ENCODE measurements around the gene MSRB1. TPM values are rescaled to one million over a fixed set of nuclear protein-coding genes. Genes with fewer than 3 reads are reported as not detected.

Gene MSRB1
- total and polyA plus RNA-seq, 2 of the 8 experiments (the other 6 are each of a cell fraction or from before 2014, with no cell fraction given) = 28.2 to 51.4 TPM

GRCh38 chr16:1936945-1937479, 6.0 kb downstream of the MSRB1 start:
- 92% methylated on average over 11 of the region's 11 CpGs; no CpG with 5 or more reads in 1 of the 2 experiments for WGBS, 2 experiments (ENCODE audit: extremely low coverage in 1 of 2, insufficient coverage in 1 of 2, insufficient read length in 1 of 2, insufficient replicate concordance in 2 of 2, low coverage in 1 of 2, low lambda C conversion rate in 2 of 2, missing lambda C conversion rate in 1 of 2)
- Histone ChIP-seq H4K8ac (ENCODE audit: extremely low read depth, insufficient read depth, low read length) (no peak overlapping the region), H2BK15ac (ENCODE audit: low read length) (no peak overlapping the region), H3K23me2 (ENCODE audit: low read depth, low read length) (no peaks in the 10 kb centered on the region), H3K27me3 (replicated peaks in 1 of 4; ENCODE audit: control insufficient read depth in 3 of 4, extremely low read depth in 1 of 4, insufficient read depth in 3 of 4, low read length in 3 of 4) (no peaks in the 10 kb centered on the region), H3K4me2 (ENCODE audit: insufficient read depth in 1 of 2, low read depth in 2 of 2, low read length in 2 of 2) (no peak overlapping the region), H4K20me1 (replicated peaks in 1 of 2; ENCODE audit: control insufficient read depth in 1 of 2, insufficient read depth in 2 of 2, low read length in 2 of 2) (peaks cover 0 to 4% of the 10 kb centered on the region in 2 experiments), H4K5ac (ENCODE audit: insufficient read length, low read depth, low read length) (no peak overlapping the region), H3K18ac (ENCODE audit: extremely low read depth, low read length) (no peak overlapping the region), H3K4me1 (replicated peaks in 1 of 4; ENCODE audit: control insufficient read depth in 3 of 4, insufficient read depth in 4 of 4, low read length in 3 of 4) (peaks cover 0 to 5% (median 3%) of the 10 kb centered on the region in 4 experiments; a peak in 4 of 7 replicates), H2BK12ac (ENCODE audit: low read depth, low read length) (no peak overlapping the region), H3K79me2 (ENCODE audit: control insufficient read depth in 1 of 2, insufficient read depth in 2 of 2, low read length in 2 of 2) (no peaks in the 10 kb centered on the region), H2AK5ac (ENCODE audit: low read depth, low read length) (no peak overlapping the region), H3K14ac (ENCODE audit: insufficient read length) (no peak overlapping the region), H3K27ac (ENCODE audit: low read depth, low read length) (no peak overlapping the region), H3K9ac (replicated peaks in 1 of 4; ENCODE audit: extremely low read depth in 1 of 4, low read depth in 3 of 4, low read length in 3 of 4) (no peak overlapping the region), H3K56ac (replicated peaks; ENCODE audit: insufficient read length, low read depth, low read length) (no peak overlapping the region), H3K23ac (ENCODE audit: insufficient read length) (no peak overlapping the region), H2BK20ac (ENCODE audit: low read length) (no peak overlapping the region), H4K91ac (replicated peaks; ENCODE audit: insufficient read length, low read length) (no peak overlapping the region), H3K9me3 (ENCODE audit: insufficient read depth in 2 of 2, low read depth in 1 of 2, low read length in 1 of 2) (no peaks in the 10 kb centered on the region), H2AFZ (ENCODE audit: low read length) (no peak overlapping the region), H3K79me1 (ENCODE audit: low read depth, low read length) (no peaks in the 10 kb centered on the region), H3K4me3 (ENCODE audit: extremely low read depth in 1 of 4, insufficient read depth in 2 of 4, low read depth in 3 of 4, low read length in 4 of 4) (no peak overlapping the region), H2BK5ac (ENCODE audit: low read depth, low read length) (no peak overlapping the region), H3K4ac (replicated peaks; ENCODE audit: insufficient read length, low read depth, low read length) (no peak overlapping the region), H2BK120ac (replicated peaks; ENCODE audit: low read depth, low read length) (no peak overlapping the region), H3K36me3 (ENCODE audit: control insufficient read depth in 2 of 4, insufficient read depth in 4 of 4, low read length in 3 of 4) (peaks cover 4 to 12% (median 8%) of the 10 kb centered on the region in 4 experiments; a peak in 5 of 8 replicates)
- FAIRE-seq (no peak), DNase-seq (ENCODE audit: low read depth in 1 of 2, low spot score in 2 of 2) (no peak)
- CTCF ChIA-PET (ENCODE audit: partially characterized antibody) = interaction anchor here (0.6 to 0.7 kb wide), 2 partner anchors 191 to 1866 kb away, joined by 3 to 5 read pairs; no protein-coding TSS in a partner anchor
- POLR2A ChIA-PET (ENCODE audit: partially characterized antibody) = interaction anchor here (0.6 kb wide), 1 partner anchor 121 kb away, joined by 3 read pairs; no protein-coding TSS in a partner anchor
- TF ChIP-seq TCF12 (IDR thresholded peaks at IDR 0.05; ENCODE audit: low read depth, low read length) = no peak
- TF ChIP-seq SUZ12 (IDR thresholded peaks at IDR 0.05; ENCODE audit: low read length) = no peak
- no peak for TF ChIP-seq RFX5 (IDR thresholded peaks at IDR 0.05; ENCODE audit: borderline replicate concordance, low read depth, low read length)
- TF ChIP-seq SIN3A (conservative IDR thresholded peaks at IDR 0.05 in 1 of 2, IDR thresholded peaks at IDR 0.05 in 1 of 2; ENCODE audit: low read depth in 1 of 2, low read length in 2 of 2) = no peak
- no peak for TF ChIP-seq USF2 (IDR thresholded peaks at IDR 0.05; ENCODE audit: low read length)
- no peak for TF ChIP-seq MAFK (IDR thresholded peaks at IDR 0.05; ENCODE audit: low read depth, low read length)
- no peak for TF ChIP-seq TEAD4 (IDR thresholded peaks at IDR 0.05; ENCODE audit: low read depth, low read length)
- TF ChIP-seq POLR2A (IDR thresholded peaks at IDR 0.05; ENCODE audit: control extremely low read depth in 1 of 2, low read depth in 2 of 2, low read length in 2 of 2) = no peak
- TF ChIP-seq MAX (IDR thresholded peaks at IDR 0.05) = no peak
- no peak for TF ChIP-seq ATF3 (IDR thresholded peaks at IDR 0.05; ENCODE audit: insufficient read depth, low read depth, low read length)

Data from H1 (cell line).